Embryonic facial prominence (tissue), 1 donor: ENCODE results near the gene CYFIP2.
"Not testable (repeated sequence)": the region's sequence is repeated elsewhere in the genome, so short reads cannot be mapped to it uniquely, and the experiment has no call there.

Experiments
- DNase-seq: peaks from one replicate; pipeline ENCODE4 v3.0.0-alpha.2; 2016; ENCODE audit errors: extremely low spot score

The CYFIP2 gene

DNA sequence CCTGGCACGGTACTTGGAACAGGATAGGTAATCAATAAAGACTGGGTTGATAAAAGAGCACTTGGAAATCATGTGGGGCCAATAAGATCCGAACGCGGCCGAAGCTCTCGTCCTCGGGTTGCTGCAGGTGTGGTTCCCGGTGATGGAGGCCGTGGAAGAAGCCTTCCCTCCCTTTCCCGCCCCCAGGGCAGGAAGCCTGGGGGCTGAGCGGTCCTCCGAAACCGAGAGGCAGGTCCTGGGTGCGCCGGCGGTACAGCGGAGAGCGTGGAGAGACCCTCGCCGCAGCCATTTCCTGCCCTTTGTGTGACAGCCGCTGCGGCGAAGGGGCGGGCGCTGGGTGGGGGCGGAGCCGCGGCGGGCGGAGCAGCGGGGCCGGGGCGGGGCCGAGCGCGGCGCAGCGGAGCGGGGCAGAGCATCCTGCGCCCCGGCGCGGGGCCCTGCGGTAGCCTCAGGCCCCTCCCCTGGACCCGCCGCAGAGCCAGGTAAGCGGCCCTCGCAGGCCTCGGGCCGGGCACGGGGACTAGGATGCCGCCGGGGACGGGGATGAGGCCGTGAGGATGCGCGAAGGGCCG lies at the start of gene CYFIP2:
Gene CYFIP2 (plus strand): TSS at position 410 of the 572 bp plus-strand sequence. CDS start 19,239 bp downstream, outside the sequence.
- DNase-seq: peak; percentile 14

DNA sequence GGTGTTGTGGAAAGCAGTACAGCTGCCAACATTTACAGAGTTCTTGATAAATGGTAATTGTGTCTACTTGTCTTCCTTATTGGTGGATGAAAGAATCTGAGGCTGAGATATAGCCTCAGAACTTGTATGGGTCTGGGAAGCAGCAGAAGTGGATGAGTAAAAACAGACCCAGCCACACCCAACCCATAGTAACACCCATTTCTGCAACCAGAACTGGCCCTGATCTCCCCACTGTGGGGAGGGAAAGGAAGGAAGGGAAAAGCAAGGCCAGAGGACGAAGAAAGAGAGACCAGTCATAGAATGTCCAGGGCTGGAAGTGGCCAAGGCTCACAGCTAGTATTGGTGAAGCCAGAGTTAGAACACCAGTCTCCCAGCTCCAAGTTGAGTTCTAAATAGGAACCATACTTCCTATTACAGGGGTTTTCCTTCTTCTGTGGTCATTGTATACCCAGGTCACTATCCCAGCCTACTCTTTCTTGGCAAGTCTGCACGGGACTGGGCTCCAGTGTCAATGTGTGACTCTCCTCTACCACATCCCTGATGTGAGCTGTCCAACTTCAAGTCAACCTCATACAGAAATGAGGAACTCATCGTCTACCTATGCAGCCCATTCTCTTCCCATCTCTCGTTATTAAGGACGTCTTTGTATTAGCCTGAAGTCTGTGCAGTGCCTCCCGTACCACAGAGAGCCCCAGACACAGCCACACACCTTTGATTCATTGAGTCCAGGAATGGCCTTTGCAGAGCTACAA lies 49.4 kb upstream of the CYFIP2 start:
- no peak for DNase-seq

DNA sequence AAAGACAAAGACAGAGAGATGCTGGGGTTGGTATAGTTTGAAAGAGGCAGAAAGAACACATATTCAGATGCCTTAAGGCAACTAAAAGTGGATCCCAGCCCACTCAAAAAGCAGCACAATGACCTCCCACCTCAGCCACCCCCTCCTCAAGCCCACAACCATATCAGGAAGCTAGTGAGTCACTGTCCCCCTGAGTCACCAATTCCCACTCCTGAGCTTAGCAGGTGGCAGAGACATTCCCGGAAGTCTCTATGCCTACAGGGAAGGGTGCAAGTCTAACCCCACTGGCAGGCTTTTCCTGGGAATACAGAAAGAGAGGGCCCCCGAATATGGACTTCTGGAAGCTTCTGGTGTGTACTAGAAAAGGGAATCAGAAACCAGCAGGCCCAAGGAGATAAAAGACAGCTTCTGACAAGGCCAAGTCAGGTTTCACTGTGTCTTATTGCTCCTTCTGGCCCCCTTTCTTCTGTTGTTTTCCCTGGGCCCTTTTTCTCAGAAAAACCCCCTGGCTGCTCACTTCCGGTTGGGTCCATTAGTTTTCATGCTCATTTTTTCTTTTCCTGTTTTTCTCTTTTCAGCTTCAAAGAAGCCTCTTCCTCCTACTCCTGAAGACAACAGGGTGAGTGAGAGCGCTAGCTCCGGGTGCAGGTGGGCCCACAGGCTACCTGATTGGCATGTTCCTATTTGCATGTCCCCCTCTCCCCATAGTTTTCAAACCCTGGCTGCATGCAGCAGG lies 48.5 kb upstream of the CYFIP2 start:
- no peak for DNase-seq

DNA sequence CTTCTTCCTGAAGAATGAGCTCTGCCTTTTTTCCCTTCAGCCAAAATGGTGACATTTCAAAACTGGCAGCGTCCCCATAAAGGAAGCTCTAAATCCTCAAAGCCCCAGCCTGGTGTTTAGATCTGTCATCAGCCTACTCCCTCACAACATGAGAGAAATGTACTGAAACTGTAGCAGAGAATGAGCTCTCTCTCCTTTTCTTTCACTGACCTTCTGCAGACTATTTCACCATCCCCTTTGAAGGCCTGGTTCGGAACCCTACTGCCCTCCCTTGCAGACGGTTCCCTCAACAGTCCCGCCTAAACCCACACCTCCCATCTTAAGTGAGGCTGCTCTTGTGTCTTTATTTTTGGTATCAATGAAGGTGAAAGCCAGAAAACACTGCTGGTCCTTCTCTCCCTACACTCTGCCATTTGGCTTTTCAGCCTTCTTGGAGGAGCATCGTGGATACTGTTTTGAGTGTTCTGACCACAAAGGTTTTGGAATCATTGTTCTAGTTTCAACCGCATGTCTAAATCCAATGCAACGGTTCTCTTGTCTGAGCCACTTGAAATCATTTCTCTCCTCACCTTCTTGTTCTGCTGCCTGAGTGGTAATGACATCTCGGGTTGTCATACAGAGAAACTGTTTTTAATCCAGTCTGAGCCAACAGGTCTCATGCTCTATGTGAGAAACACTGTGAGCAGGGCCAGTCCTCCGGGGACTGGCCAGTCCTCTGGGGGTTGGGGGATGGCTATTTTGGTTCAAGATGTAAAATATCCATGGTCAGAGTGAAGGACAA lies 46.2 kb upstream of the CYFIP2 start:
- no peak for DNase-seq

DNA sequence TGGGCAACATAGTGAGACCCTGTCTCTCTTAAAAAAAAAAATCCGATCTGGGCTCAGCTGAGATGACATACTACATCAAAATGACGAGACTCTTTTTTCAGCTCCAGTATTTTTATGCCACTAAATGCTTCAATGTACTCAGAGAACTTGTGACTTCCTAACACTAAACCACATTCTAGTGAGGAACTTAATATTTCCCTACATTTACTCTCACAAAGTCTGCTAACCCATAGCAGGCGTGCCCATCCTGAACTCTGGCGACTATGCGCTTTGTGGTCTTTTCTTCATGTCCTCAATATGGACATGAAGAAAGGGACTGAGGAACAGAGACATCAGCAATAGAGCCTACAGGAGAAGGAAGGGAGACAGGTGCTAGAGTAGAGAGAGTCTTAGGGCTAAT lies 44.0 kb upstream of the CYFIP2 start:
- no peak for DNase-seq

DNA sequence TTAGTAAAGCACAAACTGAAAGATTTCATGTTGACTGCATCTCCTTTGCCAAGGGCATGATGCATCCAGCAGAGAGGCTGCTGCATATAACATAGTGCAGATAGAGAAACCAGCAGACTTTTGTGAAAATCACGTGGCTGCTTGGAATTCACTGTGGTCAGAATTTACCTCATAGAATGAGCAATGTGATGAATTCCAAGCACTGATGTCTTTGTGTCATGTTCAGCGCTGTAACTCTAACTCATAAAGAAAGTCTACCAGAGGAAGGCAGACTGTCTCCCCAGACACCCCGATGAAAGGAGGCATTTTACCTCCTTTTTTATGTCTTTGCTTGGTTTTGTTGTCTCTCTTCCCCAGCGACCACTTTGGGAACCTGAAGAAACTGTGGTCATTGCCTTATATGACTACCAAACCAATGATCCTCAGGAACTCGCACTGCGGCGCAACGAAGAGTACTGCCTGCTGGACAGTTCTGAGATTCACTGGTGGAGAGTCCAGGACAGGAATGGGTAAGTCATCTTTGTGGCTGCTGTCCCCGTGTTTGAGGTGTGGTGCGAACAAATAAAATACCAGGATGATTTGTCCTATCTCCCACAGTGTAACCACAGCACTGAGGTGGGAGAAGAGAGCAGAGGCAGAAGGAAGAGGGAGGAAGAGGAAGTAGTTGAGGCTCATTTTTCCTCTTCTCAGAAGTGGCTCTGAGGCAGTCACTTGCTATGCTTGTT lies 43.3 kb upstream of the CYFIP2 start:
- DNase-seq: no peak

DNA sequence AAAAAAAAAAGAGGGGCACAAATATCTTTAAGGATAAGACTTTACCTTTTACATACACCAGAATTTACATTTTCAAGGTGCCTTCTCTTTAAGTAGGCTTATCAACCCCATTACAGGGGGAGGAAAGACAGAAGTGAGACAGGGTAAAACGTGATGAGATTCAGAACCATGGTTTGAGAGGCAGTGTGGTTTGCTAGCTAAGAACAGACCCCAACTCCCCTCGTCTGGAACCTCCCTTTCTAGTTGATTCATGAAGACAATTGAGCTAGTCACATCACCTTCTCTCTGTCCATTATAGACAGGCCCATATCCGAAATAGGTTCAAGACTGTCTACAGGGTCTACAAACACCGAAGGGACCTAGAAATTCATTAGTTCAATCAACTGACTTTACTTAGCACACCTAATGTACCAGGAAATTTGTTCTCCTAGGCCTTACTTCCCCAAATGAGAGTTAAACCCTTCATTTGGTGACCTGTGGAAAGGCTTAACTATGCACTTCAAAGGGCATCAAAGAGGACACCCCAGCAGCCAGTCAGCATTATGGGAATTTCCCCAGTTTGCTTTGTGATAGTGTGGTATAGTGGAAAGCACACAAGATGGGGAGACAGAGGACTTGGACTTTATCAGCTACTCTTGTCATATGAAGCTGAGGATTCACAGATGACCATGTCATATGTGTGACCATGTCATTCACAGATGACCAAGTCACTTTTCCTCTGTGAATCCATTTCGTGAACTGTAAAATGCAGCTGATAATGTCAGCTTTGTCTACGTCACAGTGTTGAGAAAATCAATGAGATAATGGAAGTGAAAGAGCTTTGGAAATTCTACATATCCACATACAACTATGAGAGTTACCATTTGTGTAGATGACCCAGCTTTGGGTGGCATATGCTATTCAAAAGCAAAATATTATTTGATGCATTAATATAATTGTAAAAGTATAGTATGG lies 40.2 kb upstream of the CYFIP2 start:
- no peak for DNase-seq

DNA sequence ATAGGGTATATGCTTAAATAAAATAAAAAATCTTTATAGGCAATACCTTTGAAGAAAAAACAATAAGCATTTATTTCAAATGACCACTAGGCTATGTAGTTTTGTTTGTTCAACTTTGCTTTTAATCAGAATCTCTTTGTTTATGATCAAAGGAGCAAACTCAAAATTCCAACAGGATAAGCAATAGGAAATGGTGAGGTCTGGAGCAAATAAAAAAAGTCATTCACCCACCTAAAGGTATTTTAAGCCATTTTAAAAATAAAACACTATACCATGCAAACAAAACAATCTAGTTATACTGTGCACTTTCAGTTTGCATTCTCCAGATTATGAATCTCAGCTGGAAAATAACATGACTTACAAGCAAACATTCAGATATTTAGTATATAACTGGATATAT lies 35.3 kb upstream of the CYFIP2 start:
- no peak for DNase-seq

DNA sequence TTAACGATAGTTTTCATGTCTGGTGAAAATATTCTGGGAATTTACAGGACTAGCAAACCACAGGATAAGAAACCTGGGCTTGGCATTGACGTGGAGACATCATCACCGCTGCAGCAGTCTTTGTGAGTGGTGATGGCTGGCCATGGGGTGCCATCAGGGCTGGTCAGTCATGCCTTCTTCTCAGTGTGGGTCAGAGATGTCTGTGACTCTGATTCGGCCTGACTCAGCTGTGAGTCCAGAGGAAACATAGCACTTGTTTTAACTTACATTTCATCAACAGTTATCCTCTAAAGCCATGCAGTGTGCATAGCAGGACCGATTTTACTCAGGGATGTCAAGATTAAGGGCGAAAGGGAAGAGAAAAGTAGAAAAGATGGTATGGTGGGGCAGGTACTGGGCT lies 33.2 kb upstream of the CYFIP2 start:
- DNase-seq: no peak

DNA sequence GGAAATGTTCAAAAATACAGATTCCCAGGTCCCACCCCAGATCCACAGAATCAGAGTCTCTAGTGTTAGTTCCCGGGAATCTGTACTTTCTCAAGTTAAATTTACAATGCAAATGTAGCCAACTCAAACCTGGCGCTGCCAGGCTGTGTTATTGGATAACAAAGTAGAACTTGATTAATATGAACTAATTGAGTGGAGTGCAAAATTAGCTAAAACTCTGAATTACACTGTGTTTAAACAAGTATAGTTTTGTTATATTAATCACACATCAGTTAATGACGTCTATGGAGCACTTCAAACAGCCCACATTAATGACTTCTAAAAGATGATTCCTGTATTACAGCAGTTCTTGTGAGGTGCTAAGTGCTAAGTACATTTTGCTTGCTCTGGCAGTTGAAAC lies 32.4 kb upstream of the CYFIP2 start:
- no peak for DNase-seq

DNA sequence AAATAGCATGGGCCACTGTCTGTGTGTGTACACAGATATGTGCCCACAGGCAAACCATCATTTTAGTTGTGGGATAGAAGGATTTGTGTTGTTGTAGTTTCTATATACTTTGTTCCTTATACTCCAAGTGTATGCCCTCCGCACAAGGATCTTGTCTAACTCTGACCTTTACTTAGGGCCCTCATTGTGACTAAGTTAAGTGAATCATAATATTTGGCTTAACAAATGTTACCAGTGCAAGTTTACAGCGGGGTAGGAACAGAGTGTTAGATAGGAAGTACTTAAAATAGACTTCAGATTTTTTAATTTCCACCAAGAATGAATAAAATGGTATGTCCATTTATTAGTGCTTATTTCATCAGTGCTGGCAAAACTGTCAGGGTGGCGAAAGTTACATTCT lies 29.5 kb upstream of the CYFIP2 start:
- no peak for DNase-seq

DNA sequence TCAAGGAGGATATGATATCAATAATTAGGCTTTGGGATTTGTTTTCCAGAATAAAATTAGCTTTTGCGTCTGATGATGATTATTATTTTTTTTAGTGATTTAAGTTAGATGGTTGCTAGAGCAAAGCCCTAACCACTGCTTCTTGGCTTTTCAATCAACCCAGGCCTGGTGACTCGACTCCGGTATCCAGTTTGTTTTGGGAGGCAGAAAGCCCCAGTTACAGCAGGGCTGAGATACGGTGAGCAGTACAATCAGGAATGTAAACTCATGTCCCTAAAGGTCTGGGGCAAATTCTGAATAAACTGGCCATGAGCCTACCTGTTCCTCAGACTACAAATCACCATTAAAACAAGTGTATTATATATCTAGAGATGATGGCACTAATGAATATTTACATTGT lies 24.4 kb upstream of the CYFIP2 start:
- DNase-seq: no peak

DNA sequence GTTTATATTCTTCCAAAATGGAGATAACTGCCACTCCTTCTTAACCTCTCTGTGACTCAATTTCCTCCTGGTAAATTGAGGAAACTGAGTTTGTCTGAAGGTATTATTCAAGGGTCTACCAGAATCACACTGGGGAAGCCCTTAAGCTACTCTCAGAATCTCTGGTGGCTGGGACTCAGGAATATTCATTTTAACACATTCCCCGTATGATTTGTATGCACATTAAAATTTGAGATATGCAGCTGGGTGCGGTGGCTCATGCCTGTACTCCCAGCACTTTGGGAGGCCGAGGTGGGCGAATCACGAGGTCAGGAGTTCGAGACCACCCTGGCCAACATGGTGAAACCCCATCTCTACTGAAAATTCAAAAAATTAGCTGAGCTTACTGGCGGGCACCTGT lies 21.2 kb upstream of the CYFIP2 start:
- DNase-seq: not testable (repeated sequence)

DNA sequence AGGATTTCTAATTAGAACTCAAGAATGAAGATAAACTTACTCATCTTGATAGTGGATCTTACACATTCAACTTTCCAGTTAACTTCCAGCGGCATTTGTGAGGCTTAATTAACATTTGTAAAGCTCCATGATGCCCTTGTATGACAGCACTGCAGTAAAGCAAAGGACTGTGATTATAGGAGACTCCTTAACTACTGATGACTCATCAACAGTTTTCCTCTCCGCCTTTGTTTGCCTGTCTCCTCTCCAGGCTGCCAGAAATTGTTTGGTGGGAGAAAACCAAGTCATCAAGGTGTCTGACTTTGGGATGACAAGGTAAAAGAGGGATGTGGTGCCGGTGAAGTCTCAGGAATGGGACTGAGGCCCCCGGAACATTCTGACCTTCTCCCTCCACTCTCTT lies 20.4 kb upstream of the CYFIP2 start:
- no peak for DNase-seq

DNA sequence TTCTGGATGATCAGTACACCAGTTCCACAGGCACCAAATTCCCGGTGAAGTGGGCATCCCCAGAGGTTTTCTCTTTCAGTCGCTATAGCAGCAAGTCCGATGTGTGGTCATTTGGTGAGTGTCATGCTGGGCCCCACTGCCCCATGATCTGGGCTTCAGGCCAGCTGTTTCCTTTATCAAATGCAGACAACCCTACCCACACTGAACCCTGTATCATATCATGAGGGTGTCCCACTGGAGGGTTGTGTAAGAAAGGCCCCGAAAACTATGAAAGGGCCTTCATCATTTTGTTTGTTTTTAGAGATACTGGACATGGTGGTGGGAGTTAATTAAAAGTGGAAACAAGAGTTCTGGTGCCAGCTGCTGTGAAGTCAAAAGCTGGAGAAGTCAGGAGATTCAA lies 20.0 kb upstream of the CYFIP2 start:
- DNase-seq: no peak

DNA sequence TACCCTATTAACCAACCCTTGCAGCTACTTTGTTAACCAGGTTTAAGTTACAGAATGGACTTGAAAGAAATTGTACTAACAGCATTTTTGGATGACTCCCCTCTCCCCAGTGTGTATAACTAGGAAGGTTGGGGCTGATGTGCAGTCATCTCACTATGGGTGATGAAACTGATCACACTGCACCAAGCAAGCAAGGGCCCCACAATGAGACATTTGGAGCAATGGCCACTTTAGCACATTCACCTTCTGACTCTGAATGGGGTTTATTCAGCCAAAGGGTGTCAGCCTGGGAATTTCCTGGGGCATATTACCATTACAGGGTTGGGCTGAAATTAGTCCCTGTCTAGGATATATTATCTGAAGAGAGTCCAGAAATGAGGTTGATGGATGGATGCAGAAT lies 18.7 kb upstream of the CYFIP2 start:
- DNase-seq: no peak

DNA sequence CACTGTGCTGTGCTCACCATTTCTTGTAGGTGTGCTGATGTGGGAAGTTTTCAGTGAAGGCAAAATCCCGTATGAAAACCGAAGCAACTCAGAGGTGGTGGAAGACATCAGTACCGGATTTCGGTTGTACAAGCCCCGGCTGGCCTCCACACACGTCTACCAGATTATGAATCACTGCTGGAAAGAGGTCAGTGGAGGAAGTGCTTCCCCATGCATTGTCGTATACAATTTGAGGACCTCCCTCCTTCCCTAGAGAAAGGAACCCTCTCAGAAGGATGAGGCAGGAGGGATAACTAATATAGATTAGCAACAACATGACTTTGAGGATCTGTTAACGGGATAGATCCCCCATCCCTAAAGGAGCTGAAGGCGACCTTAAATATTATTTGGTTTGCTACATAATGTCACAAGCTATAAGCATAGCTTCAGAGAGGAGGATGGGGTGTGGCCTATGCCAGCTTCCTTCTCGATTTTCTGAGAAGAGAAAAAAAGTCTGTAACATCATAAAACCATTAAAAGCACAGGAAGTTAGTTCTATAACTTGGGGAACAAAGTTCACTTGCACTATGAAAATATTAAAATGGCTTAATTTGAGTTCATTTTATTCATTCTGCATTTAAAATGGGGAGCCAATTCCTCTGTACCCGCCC lies 17.0 kb upstream of the CYFIP2 start:
- no peak for DNase-seq

DNA sequence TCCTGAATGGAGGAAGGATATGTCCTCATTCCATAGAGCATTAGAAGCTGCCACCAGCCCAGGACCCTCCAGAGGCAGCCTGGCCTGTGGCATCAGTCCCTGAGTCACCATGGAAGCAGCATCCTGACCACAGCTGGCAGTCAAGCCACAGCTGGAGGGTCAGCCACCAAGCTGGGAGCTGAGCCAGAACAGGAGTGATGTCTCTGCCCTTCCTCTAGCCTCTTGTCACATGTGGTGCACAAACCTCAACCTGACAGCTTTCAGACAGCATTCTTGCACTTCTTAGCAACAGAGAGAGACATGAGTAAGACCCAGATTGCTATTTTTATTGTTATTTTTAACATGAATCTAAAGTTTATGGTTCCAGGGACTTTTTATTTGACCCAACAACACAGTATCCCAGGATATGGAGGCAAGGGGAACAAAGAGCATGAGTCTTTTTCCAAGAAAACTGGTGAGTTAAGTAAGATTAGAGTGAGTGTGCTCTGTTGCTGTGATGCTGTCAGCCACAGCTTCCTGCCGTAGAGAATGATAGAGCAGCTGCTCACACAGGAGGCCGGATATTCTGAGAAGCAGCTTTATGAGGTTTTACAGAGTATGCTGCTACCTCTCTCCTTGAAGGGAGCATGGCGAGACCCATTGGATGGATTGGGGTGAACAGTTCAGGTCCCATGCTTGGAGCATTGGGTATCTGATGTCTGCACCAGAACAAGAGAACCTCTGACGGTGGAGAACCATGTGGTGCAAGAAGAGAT lies 13.0 kb upstream of the CYFIP2 start:
- DNase-seq: no peak

DNA sequence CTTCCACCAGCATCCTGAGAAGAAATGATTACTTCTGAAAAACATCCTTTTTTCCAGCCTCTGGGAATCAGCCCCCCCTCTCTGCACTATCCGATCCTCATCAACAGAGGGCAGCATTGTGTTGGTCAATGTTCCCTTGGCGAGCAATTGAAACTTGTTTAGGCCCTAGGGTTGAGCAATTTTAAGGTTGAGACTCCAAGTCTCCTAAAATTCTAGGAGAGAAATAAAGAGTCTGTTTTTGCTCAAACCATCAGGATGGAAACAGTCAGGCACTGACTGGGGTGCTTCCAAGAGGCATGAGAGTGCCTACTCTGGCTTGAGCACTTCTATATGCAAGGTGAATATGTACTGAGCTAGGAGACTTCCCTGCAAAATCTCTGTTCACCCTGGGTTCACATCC lies 12.4 kb upstream of the CYFIP2 start:
- no peak for DNase-seq
